Cardiac fibroblast (primary cell): ENCODE measurements around the gene MAP2.
A peak's percentile ranks its signal among the peaks of the same experiment; 100 is the strongest.

ENCODE experiments used
- DNase-seq, 2 donors: peaks; one replicate each; pipeline versions ENCODE4 v3.0.0 to v3.0.0-alpha.2; 2010; ENCODE audit warnings: low read depth in 2 of 2
- H3K4me3 ChIP-seq, 2 donors: replicated peaks in 1 of 2; 1 replicate in 1 of 2; 2 replicates in 1 of 2; pipeline ENCODE4 v1.5.1; 2011; ENCODE audit warnings: low read depth in 2 of 2, low read length in 2 of 2, mild to moderate bottlenecking in 2 of 2, moderate library complexity in 1 of 2
- TF ChIP-seq, protein P1 (sequence below): IDR thresholded peaks from one replicate; pipeline ENCODE4 v1.5.1; 2011; ENCODE audit warnings: low read depth, mild to moderate bottlenecking, low read length, inconsistent platforms

The MAP2 gene

DNA sequence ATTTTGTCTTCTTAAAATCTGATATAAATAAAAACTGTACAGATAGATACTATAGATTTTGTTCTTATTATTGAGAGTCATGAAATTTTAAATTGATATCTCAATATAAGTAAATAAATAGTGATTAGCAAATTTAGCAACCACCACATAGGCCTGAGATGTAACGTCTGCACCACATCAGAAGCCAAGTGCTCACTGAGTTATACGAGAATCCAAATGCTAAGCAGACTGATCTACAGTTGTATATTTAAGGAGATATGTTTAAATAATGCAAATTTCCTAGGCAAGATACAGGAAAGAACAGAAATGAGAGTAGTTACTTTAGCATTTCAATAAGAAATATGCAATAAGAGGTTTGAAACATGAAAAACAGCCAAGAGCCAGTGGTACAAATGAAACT, 262.6 kb downstream of the MAP2 start:
- no peak for DNase-seq
- H3K4me3 ChIP-seq: no peak overlapping the region
- TF ChIP-seq, protein P1, sequence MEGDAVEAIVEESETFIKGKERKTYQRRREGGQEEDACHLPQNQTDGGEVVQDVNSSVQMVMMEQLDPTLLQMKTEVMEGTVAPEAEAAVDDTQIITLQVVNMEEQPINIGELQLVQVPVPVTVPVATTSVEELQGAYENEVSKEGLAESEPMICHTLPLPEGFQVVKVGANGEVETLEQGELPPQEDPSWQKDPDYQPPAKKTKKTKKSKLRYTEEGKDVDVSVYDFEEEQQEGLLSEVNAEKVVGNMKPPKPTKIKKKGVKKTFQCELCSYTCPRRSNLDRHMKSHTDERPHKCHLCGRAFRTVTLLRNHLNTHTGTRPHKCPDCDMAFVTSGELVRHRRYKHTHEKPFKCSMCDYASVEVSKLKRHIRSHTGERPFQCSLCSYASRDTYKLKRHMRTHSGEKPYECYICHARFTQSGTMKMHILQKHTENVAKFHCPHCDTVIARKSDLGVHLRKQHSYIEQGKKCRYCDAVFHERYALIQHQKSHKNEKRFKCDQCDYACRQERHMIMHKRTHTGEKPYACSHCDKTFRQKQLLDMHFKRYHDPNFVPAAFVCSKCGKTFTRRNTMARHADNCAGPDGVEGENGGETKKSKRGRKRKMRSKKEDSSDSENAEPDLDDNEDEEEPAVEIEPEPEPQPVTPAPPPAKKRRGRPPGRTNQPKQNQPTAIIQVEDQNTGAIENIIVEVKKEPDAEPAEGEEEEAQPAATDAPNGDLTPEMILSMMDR: no peak

GRCh38 chr2:209687323-209687969, 263.6 kb downstream of the MAP2 start:
- TF ChIP-seq, protein P1: no peak
- DNase-seq: no peak
- H3K4me3 ChIP-seq: no peak overlapping the region

- TF ChIP-seq, protein P1: no peak
- DNase-seq: peak in 1 of 2 donors; percentile 22
- H3K4me3 ChIP-seq: no peak overlapping the region
Measured at GRCh38 chr2:209688385-209688784, 264.5 kb downstream of the MAP2 start.

DNA sequence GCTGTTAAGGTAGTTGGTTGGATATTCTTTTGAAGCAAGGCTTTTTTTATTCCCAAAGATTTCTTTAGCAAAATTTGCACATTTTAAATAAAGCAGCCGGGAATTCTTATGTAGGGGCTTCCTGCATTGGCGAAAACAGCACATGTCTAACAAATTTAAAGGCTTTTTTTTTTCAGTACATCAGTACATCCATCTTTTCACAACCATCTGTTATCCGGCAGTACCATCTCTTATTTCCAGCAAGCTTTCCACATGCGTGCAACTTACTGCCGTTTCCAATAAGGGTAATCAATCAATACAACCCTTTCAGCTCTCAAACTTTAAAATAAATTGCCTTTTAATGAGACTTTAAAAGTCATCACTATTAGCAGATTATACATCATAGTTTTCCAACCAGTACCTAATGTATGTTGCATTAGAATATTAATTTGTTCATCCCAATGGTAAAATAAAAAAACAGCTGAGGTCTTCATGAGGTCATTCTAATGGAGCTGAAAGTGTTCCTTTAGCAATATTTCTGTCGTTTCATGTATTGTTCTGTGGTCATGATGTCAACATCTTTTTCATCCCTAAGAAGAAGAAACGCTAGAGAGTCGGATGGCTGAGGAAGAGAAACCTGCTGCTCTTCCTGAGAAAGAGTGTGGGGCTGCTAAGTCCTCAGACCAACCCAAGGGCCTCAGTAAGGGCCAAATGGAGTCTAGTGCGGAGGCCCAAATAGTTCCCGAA, 266.3 kb downstream of the MAP2 start:
- TF ChIP-seq, protein P1: no peak
- no peak overlapping the region for H3K4me3 ChIP-seq
- DNase-seq: no peak

DNA sequence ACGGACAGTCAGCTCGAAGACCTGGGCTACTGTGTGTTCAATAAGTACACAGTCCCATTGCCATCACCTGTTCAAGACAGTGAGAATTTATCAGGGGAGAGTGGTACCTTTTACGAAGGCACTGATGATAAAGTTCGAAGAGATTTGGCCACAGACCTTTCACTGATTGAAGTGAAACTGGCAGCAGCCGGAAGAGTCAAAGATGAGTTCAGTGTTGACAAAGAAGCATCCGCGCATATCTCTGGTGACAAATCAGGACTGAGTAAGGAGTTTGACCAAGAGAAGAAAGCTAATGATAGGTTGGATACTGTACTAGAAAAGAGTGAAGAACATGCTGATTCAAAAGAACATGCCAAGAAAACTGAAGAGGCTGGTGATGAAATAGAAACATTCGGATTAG, 270.9 kb downstream of the MAP2 start:
- TF ChIP-seq, protein P1: no peak

GRCh38 chr2:209696836-209697711, 273.2 kb downstream of the MAP2 start:
- TF ChIP-seq, protein P1: no peak
- DNase-seq: no peak
- H3K4me3 ChIP-seq: no peak overlapping the region

More for the DNA sequence above, 270.9 kb downstream of the MAP2 start:
- H3K4me3 ChIP-seq: no peak overlapping the region
- DNase-seq: no peak
